Fibroblast of pulmonary artery (primary cell): ENCODE results near the gene PTPRM.

Experiments used
- DNase-seq: peaks from one replicate; pipeline ENCODE4 v3.0.0-alpha.2; 2010; ENCODE audit warnings: low read depth
- H3K4me3 ChIP-seq: replicated peaks from 2 replicates; pipeline ENCODE4 v1.5.1; 2011; ENCODE audit warnings: low read depth, mild to moderate bottlenecking, control low read depth, low read length, moderate library complexity
- CTCF ChIP-seq: IDR thresholded peaks from 2 replicates; pipeline ENCODE4 v1.5.1; 2011; ENCODE audit warnings: mild to moderate bottlenecking, control low read depth, low read length, inconsistent platforms; ENCODE audit errors: missing control alignments

Gene PTPRM

GRCh38 chr18:7978834-7979233 lies 411.7 kb downstream of the PTPRM start:
- no peak overlapping the region for H3K4me3 ChIP-seq
- no peak for TF ChIP-seq CTCF
- no peak for DNase-seq

- no peak for TF ChIP-seq CTCF
- no peak for DNase-seq
- no peak overlapping the region for H3K4me3 ChIP-seq
Observed at GRCh38 chr18:7979714-7980113, 412.6 kb downstream of the PTPRM start.

GRCh38 chr18:7980136-7980535 lies 413.0 kb downstream of the PTPRM start:
- TF ChIP-seq CTCF, result no peak
- DNase-seq, result no peak
- no peak overlapping the region for H3K4me3 ChIP-seq

GRCh38 chr18:7980656-7981055 lies 413.5 kb downstream of the PTPRM start:
- no peak for DNase-seq
- H3K4me3 ChIP-seq, result no peak overlapping the region
- no peak for TF ChIP-seq CTCF

- no peak overlapping the region for H3K4me3 ChIP-seq
- DNase-seq, result no peak
- no peak for TF ChIP-seq CTCF
Observed at GRCh38 chr18:7982216-7982615, 415.1 kb downstream of the PTPRM start.

- no peak for TF ChIP-seq CTCF
- no peak overlapping the region for H3K4me3 ChIP-seq
- peak; percentile 76 for DNase-seq
Observed at GRCh38 chr18:7987284-7987976, 420.3 kb downstream of the PTPRM start.

GRCh38 chr18:7990670-7991069 lies 423.6 kb downstream of the PTPRM start:
- TF ChIP-seq CTCF, result no peak
- no peak for DNase-seq
- H3K4me3 ChIP-seq, result no peak overlapping the region
